Cardiac ventricle fibroblast (primary cell): ENCODE results near the gene MYO1D. TPM values are rescaled to one million over a fixed set of nuclear protein-coding genes. Genes with fewer than 3 reads are reported as not detected.

Source experiments
- total RNA-seq: library from RNA; depleted of rRNA; stranded (reverse); fragments of >200 nt; gene quantifications from 2 replicates; pipeline ENCODE4 v1.2.3, GENCODE V29; 2015

The MYO1D gene
- 15.0 and 30.3 TPM in 2 replicates for total RNA-seq

DNA sequence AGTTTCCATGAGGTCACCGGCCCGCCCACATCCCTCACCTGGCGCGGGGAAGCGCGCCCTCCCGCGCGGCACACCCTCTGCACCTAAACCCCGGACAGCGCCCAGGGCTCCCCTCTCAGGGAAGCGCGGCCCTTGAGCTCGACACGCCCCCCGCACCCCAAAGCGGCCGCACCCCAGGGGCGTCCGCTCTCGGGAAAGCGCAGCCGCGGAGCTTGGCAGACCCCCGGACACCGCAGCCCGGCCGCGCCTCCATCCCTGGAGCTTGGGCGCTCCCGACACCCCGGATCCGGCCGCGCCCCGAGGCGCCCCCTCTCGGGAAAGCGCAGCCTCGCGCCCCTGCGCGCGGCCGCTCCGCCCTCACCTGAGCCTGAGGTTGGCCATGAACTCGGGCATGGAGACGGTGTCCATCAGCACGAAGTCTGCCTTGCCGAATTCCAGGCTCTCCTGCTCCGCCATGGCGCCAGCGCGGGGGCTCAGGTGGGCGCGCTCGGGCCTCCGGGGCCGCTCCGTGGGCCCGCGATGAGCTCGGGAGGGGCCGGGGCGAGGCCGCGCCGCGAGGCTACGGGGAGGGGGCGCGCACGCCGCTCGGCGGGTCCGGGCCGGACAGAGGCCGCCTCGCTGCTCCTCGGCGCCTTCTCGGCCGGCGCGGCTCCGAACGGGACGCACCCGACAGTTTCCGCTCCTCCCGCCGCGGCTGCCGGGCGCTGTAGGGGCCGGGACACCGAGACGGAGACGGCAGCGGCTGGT is at the start of gene MYO1D:
Gene MYO1D (minus strand): TSS at position 708 of the 747 bp plus-strand sequence. CDS start 252 bp downstream, at position 456.

DNA sequence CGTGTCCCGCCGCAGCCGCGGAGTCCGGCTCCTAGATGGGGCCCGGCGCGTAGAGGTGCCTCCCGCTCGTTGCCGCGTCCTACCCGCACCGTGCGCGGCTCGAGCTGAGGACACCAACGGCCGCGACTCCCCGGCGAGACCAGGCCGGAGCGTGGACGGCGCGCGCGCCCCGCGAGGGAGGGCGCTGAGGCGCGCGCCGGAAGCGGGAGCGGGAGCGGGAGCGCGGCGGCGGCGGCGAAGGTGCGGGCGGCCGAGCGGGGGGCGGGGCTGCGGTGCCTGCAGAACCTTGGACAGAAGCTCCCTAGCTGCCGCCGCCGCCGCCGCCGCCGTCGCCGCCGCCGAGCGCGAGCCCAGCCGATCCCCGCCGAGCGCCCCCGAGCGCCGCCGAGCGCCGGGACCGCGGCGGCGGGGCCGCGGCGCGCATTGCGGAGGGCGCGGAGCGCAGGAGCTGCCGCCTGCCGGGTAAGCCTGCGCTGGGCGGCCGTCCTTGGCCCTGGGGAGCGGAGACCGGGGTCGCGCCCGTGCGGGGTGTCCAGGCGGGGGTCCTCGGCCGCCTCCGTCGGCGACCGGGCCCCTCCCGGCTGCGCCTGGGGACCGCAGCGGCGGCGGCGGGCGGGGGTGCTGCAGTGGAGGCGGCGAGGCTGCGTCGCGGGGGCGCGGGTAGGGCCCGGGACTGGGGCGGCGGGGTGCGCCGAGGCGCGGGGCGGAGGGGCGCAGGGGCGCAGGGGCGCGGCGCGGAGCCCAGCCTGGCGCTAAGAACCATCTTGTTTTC is 390.0 kb downstream of the MYO1D start, which contains the start of gene CDK5R1:
Gene CDK5R1 (plus strand): TSS at position 293 of the 772 bp plus-strand sequence. CDS start 628 bp downstream, outside the sequence.

DNA sequence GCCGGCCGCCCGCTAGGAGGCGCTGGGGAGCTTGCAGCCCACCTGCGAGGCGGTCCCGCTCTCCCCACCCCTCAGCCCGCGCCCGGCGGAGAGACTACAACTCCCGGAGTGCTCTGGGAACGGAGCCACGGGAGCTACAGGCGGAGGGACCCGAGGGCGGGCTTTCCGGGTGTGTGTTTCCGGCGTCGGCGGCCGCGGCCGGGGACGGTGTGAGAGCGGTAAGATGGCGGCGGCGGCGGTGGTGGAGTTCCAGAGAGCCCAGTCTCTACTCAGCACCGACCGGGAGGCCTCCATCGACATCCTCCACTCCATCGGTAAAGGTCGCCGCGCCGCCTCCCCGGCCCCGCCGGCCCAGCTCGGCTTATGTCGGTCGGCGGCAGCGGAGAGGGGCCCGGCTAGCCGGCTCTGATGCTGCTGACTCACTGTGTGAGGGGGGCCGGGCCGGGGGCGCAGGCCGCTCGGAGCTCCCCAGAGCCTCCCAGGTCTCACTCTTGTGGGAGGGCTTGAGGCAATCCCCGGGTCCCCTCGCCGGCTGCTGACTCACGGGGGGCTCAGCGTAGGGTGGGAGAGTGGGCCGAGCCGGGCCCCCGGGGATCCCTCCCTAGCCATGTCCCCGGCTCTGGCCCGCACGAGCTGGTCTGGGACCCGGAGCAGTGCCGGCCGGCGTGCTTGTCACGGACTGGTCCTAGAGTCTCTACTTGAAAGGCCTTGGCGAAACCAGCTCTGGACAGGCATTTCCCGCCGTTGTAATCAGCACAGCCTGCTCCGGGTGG is 432.4 kb downstream of the MYO1D start, which contains the start of gene PSMD11:
Gene PSMD11 (plus strand): TSS at position 210 of the 773 bp plus-strand sequence. CDS start 14 bp downstream, at position 224.

Other genes with a start within 250 kb of the MYO1D start
- 131 and 144 TPM in 2 replicates for gene TMEM98, start 51.0 kb upstream of the MYO1D start, total RNA-seq
- not detected in 2 replicates for gene SPACA3, start 114.7 kb upstream of the MYO1D start, total RNA-seq